ENCODE measurements around the gene RD3L. TPM values are rescaled to one million over a fixed set of nuclear protein-coding genes. Genes with fewer than 3 reads are reported as not detected.
A peak's percentile ranks its signal among the peaks of the same experiment; 100 is the strongest.
"Not testable (repeated sequence)": the region's sequence is repeated elsewhere in the genome, so short reads cannot be mapped to it uniquely, and the experiment has no call there.

Gene RD3L
- total RNA-seq, result not detected

DNA sequence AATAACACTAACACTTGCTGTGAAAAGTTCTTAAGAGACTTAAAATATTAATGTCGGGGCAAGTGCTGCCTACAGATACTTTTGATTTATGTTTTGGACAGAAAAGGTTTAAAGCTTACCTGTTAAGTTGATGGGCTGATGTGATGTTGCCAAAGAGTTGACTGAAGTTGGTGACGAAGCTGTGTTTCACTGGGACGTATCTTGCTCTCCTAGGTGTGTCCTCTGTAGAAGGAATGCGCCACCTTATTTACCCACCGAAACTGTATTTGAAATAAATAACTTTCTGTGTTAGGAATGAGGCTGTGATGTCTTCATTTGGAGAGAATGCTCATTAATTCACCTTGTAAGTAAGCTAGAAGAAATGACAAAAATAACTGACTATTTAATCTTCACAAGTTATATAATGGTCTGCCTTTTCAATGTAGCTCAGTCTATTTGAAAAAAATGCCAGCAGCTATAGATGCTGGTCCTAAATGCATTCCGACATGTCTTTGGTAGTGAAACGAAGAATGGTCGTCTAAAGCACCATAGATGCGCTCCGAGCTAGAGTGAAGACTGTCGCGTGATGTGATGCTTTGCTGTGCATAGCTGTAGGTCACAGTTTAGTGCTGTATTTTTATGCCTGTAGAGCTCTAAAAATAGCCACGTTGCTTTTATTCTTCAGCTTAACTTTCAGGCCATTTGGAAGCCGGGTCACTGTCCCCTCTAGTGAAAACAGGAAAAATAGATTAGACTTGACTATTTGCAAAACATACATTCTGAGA, at the start of gene RD3L:
Gene RD3L, minus strand, starts transcription at position 557 of the 764 bp plus-strand sequence. CDS start 834 bp downstream, outside the sequence.
- Mint-ChIP-seq H3K9me3 (no peaks in the 10 kb centered on the region), H3K27me3 (peaks cover 36 to 54% of the 10 kb centered on the region in 2 donors), H3K27ac (no peak within 1 kb of the TSS), H3K4me3 (no peak within 1 kb of the TSS), H3K36me3 (no peaks in the 10 kb centered on the region), H3K4me1 (ENCODE audit: low read depth in 2 of 2) (no peaks in the 10 kb centered on the region)
- ATAC-seq (no peak), DNase-seq (ENCODE audit: low spot score) (no peak)

- Mint-ChIP-seq H3K27me3 (peaks cover 19 to 51% of the 10 kb centered on the region in 2 donors), H3K27ac (no peak overlapping the region), H3K9me3 (peaks cover 7% of the 10 kb centered on the region), H3K4me3 (no peak overlapping the region), H3K36me3 (no peaks in the 10 kb centered on the region), H3K4me1 (ENCODE audit: low read depth in 2 of 2) (no peaks in the 10 kb centered on the region)
- ATAC-seq (peak in 1 of 2 donors; percentile 48), DNase-seq (ENCODE audit: low spot score) (no peak)
These were observed 47.6 kb upstream of the RD3L start for GRCh38 chr14:103989964-103990363.

- Mint-ChIP-seq H3K4me3 (no peak overlapping the region), H3K27ac (no peak overlapping the region), H3K27me3 (peaks cover 19 to 47% of the 10 kb centered on the region in 2 donors), H3K4me1 (ENCODE audit: low read depth in 2 of 2) (no peaks in the 10 kb centered on the region), H3K9me3 (peaks cover 7% of the 10 kb centered on the region), H3K36me3 (no peaks in the 10 kb centered on the region)
- DNase-seq (ENCODE audit: low spot score) (no peak), ATAC-seq (no peak)
These were observed 46.7 kb upstream of the RD3L start for GRCh38 chr14:103989034-103989433.

DNA sequence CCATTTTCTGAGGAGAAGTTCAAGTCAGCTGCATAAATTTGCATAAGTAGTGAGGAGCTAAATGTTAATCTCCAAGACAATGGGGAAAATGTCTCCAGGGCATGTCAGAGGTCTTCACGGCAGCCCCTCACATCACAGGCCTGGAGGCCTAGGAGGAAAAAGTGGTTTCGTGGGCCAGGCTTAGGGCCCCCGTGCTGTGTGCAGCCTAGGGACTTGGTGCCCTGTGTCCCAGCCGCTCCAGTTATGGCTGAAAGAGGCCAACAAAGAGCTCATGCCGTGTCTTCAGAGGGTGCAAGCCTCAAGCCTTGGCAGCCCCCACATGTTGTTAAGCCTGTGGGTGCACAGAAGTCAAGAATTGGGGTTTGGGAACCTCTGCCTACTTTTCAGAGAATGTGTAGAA, 41.9 kb upstream of the RD3L start:
- Mint-ChIP-seq H3K9me3 (peaks cover 5% of the 10 kb centered on the region), H3K4me3 (no peak overlapping the region), H3K27me3 (peaks cover 16 to 35% of the 10 kb centered on the region in 2 donors), H3K36me3 (no peaks in the 10 kb centered on the region), H3K27ac (no peak overlapping the region), H3K4me1 (ENCODE audit: low read depth in 2 of 2) (peaks cover under 1 to 1% of the 10 kb centered on the region in 2 donors)
- no peak for DNase-seq (ENCODE audit: low spot score)
- ATAC-seq, result no peak

DNA sequence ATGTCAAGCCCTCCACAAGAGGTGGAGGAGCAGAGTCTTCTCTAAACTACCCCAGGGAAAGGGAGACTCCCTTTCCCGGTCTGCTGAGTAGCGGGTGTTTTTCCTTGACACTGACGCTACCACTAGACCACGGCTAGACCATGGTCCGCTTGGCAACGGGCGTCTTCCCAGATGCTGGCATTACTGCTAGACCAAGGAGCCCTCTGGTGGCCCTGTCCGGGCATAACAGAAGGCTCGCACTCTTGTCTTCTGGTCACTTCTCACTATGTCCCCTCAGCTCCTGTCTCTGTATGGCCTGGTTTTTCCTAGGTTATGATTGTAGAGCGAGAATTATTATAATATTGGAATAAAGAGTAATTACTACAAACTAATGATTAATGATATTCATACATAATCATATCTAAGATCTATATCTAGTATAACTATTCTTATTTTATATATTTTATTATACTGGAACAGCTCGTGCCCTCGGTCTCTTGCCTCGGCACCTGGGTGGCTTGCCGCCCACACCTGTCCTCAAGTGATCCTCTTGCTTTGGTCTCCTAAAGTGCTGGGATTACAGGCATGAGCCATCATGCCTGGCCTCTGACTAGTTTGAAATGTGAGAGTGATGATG, 38.4 kb upstream of the RD3L start:
- H3K4me1 Mint-ChIP-seq (ENCODE audit: low read depth in 2 of 2), result peaks cover 6 to 13% of the 10 kb centered on the region in 2 donors
- H3K9me3 Mint-ChIP-seq; DNase-seq (ENCODE audit: low spot score); H3K27ac Mint-ChIP-seq; H3K4me3 Mint-ChIP-seq; ATAC-seq; H3K36me3 Mint-ChIP-seq: not testable (repeated sequence)
- peaks cover 8 to 18% of the 10 kb centered on the region in 2 donors for H3K27me3 Mint-ChIP-seq

DNA sequence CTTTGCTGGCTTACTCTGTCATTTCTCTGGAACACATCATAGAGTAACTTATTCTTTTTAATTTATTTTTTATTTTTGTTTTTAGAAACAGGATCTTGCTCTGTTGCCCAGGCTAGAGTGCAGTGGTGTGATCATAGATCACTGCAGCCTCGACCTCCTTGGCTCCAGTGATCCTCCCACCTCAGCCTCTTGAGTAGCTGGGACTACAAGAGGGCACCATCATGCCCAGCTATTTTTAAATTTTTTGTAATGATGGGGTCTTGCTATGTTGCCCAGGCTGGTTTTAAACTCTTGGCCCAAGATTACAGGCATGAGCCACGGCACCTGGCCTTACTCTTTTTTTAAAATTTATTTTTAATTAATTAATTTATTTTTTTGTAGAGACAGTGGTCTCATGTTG, 32.2 kb upstream of the RD3L start:
- Mint-ChIP-seq H3K9me3 (no peaks in the 10 kb centered on the region), H3K27me3 (peaks cover 8% of the 10 kb centered on the region in 2 donors), H3K4me3 (no peak overlapping the region), H3K4me1 (ENCODE audit: low read depth in 2 of 2) (peaks cover 6 to 13% of the 10 kb centered on the region in 2 donors), H3K27ac (no peak overlapping the region), H3K36me3 (no peaks in the 10 kb centered on the region)
- DNase-seq (ENCODE audit: low spot score) (no peak), ATAC-seq (no peak)

DNA sequence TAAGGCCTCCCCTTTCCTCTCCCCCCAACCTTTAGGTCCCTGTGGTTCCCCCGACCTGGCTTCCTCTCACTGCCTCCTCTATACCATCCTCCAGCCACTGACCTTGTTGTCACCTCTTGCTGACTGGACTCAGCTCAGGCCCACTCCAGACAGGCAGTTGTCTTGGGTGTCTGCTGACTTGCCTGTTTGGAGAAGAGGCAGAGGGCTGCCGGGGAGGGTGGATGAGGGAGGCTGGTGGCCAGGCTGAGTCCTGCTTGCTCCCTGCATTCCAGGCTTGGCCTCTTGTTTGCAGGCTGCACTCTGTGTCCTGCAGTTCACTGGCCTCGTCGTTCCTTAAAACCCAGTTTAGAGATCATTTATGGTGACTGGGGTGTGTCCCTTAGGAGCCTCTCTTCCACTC, 31.0 kb upstream of the RD3L start:
- no peaks in the 10 kb centered on the region for H3K9me3 Mint-ChIP-seq
- H3K4me3 Mint-ChIP-seq, result no peak overlapping the region
- DNase-seq (ENCODE audit: low spot score) (no peak), ATAC-seq (peak in 1 of 2 donors; percentile 45)
- H3K4me1 Mint-ChIP-seq (ENCODE audit: low read depth in 2 of 2), result peaks cover 0 to 5% of the 10 kb centered on the region in 2 donors
- H3K27ac Mint-ChIP-seq, result no peak overlapping the region
- peaks cover 8% of the 10 kb centered on the region in 2 donors for H3K27me3 Mint-ChIP-seq
- H3K36me3 Mint-ChIP-seq, result no peaks in the 10 kb centered on the region

DNA sequence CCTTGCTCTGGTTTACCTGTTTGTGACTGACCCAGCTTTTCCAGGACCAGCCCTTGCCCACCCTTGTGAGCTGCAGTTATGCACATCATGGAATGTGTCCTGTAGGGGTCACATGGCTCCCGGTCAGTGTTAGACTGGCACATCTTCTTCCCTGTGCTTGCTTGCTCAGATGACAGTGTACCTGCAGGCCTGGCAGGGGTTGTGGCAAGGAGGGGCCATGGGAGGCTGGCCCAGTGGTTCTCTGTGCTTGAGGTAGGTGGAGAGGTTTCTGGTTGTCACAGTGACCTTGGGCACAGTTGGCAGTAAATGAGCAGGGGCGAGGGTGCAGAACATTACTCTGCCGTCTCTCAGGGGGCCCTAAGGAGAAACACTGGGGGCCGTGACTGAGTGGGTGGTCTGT, 27.6 kb upstream of the RD3L start:
- Mint-ChIP-seq H3K36me3 (no peaks in the 10 kb centered on the region), H3K4me1 (ENCODE audit: low read depth in 2 of 2) (no peaks in the 10 kb centered on the region), H3K4me3 (no peak overlapping the region), H3K27me3 (peaks cover 0 to 5% of the 10 kb centered on the region in 2 donors), H3K9me3 (no peaks in the 10 kb centered on the region), H3K27ac (no peak overlapping the region)
- DNase-seq (ENCODE audit: low spot score) (no peak), ATAC-seq (no peak)

DNA sequence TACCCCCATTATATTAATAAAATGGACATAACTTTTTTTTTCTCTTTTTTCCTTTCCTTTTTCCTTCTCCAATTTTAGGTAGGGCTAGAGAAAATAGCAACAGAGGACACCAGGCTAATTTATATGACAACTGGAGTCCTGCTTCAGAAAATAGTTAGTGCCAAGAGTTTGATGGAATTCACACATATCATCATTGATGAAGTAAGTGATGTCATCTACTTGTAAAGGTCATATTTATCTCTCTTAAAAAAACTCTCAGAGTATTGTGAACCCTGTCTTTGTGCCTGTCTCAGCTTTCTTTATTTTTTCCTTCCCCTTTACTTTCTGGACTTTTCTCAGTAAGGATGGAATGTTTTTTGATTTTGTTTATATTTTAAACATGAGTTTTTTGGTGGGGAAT, 24.3 kb upstream of the RD3L start:
- no peaks in the 10 kb centered on the region for H3K4me1 Mint-ChIP-seq (ENCODE audit: low read depth in 2 of 2)
- no peaks in the 10 kb centered on the region for H3K36me3 Mint-ChIP-seq
- peaks cover 7 to 9% of the 10 kb centered on the region in 2 donors for H3K27me3 Mint-ChIP-seq
- no peak for ATAC-seq
- H3K4me3 Mint-ChIP-seq, result no peak overlapping the region
- DNase-seq (ENCODE audit: low spot score), result no peak
- H3K9me3 Mint-ChIP-seq, result no peaks in the 10 kb centered on the region
- H3K27ac Mint-ChIP-seq, result no peak overlapping the region

DNA sequence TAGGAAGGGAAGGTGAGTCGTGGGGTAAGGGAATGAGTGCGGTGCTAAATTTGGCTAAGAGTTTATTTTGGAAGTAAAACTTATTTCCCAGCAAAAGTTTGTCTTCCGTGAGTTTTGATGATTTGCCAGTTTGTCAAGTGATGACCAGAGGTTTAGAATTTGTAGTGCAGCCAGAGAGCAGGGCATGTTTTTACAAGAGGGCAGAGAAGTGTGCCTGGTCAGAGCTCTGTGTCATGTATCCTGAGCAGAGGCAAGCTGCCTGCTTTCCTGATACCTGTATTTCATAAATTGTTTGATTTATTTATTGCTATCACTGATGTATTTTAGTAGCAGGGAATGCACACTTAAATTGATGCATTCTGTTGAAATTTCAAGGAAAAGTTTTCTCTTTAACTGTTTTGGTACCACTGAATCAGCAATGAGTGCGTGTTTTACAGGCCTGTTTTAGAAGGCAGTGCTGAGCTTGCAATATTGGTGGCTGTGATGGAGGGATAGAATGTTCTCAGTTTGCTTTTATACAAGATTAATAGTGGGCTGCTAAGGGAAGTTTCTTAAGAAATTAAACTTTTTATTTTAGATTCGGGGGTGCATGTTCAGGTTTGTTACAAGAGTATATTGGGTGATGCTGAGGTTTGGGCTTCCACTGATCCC, 19.7 kb upstream of the RD3L start:
- ATAC-seq (no peak), DNase-seq (ENCODE audit: low spot score) (no peak)
- no peak overlapping the region for H3K27ac Mint-ChIP-seq
- no peak overlapping the region for H3K4me3 Mint-ChIP-seq
- H3K36me3 Mint-ChIP-seq, result no peaks in the 10 kb centered on the region
- peaks cover 0 to 3% of the 10 kb centered on the region in 2 donors for H3K4me1 Mint-ChIP-seq (ENCODE audit: low read depth in 2 of 2)
- peaks cover 8 to 14% of the 10 kb centered on the region in 2 donors for H3K27me3 Mint-ChIP-seq
- H3K9me3 Mint-ChIP-seq, result no peaks in the 10 kb centered on the region

DNA sequence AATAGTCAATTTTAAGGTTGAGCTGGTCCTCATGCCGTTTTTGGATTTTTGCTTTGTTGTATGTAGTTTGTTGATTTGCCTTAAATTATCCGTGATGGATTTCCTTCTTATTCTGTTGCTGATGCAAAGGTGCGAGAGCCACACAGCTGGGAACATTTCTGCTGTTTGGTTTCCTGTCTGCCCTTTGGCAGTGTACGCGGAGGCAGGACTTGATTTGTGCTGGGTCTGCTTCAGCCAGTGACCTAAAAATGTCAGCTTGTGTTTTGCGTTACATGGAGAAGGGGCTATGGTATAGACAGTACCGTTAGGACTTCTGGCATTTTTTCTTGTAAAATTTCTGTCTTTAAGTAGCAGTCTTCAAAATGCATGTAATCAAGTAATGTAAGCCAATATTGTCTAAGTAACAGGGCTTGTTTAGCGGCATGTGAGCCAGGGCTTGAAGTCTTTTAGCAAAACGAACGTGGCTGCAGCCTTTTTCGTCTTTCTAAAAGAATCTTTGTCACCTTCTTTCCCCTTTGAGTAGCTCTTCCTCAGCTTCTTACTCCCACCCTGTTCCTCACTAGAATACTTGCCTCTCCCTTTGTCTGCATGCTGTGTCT, 18.2 kb upstream of the RD3L start:
- Mint-ChIP-seq H3K27me3 (peaks cover 8 to 14% of the 10 kb centered on the region in 2 donors), H3K27ac (no peak overlapping the region), H3K4me3 (no peak overlapping the region), H3K36me3 (no peaks in the 10 kb centered on the region), H3K9me3 (no peaks in the 10 kb centered on the region), H3K4me1 (ENCODE audit: low read depth in 2 of 2) (peaks cover 0 to 3% of the 10 kb centered on the region in 2 donors)
- ATAC-seq (no peak), DNase-seq (ENCODE audit: low spot score) (no peak)

- Mint-ChIP-seq H3K9me3 (no peaks in the 10 kb centered on the region), H3K4me3 (no peak overlapping the region), H3K36me3 (no peaks in the 10 kb centered on the region), H3K27ac (no peak overlapping the region), H3K4me1 (ENCODE audit: low read depth in 2 of 2) (no peaks in the 10 kb centered on the region), H3K27me3 (peaks cover 27 to 34% of the 10 kb centered on the region in 2 donors)
- no peak for DNase-seq (ENCODE audit: low spot score)
- ATAC-seq, result no peak
These were observed 6.9 kb upstream of the RD3L start for GRCh38 chr14:103949131-103949790.

- Mint-ChIP-seq H3K36me3 (no peaks in the 10 kb centered on the region), H3K4me3 (no peak overlapping the region), H3K27ac (no peak overlapping the region), H3K27me3 (peaks cover 28 to 35% of the 10 kb centered on the region in 2 donors), H3K4me1 (ENCODE audit: low read depth in 2 of 2) (no peaks in the 10 kb centered on the region), H3K9me3 (no peaks in the 10 kb centered on the region)
- no peak for ATAC-seq
- no peak for DNase-seq (ENCODE audit: low spot score)
These were observed 6.1 kb upstream of the RD3L start for GRCh38 chr14:103948442-103948841.

All from natural killer cell treated with Interleukin-12 subunit alpha and Interleukin-12 subunit beta and Interleukin-15 and Interleukin-18, amount 100 ng/mL, for 72 hours (primary cell).